OCI-LY7 (cell line): ENCODE measurements around the gene ADARB2.

Experiments used
- EZH2phosphoT487 ChIP-seq: fragments of 200-600 bp; sonication (generic); IDR thresholded peaks from 2 replicates; pipeline ENCODE4 v1.6.1; 2018; ENCODE audit warnings: low read depth, borderline replicate concordance, mild to moderate bottlenecking, mixed run types, antibody characterized with exemption, low read length, moderate library complexity, mixed read lengths
- TF ChIP-seq, protein P1 (sequence below): fragments of 200-600 bp; sonication (generic); conservative IDR thresholded peaks from 2 replicates; pipeline ENCODE4 v1.5.1; 2014; ENCODE audit warnings: mild to moderate bottlenecking, antibody characterized with exemption, low read length, moderate library complexity, mixed read lengths

DNA sequence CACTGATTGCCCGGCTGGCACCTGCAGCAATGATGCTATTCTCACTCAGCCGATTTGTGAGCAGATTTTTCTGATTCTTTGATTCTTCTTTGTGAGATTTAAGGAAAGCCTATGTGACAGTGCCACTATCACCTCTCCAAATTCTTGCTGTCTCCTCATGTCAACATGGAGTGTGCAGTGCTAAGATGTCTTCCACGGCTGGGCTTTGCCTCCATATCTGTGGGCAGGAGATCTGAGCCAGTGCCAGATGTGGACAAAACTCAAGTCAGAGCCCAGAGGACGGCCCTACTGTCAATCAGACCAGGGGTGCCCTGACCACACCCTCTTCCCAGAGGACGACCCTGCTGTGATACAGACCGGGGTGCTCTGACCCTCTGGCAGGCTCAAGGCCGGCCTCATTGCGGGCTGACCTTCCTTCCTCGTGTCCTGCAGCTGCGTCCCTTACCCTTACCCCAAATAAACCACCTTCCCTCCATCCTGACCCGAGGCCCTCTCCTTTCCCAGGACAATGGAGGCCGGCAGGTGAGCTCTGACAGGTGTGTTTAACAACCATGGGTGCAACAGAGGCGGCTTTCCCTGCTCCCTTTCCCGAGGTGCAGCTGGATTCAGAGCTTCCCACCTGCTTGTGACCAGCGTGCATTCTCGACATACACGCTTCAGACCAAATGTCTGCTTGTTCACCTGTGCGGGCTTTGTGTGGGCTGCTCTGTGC, 221.4 kb downstream of the ADARB2 start:
- TF ChIP-seq, protein P1, sequence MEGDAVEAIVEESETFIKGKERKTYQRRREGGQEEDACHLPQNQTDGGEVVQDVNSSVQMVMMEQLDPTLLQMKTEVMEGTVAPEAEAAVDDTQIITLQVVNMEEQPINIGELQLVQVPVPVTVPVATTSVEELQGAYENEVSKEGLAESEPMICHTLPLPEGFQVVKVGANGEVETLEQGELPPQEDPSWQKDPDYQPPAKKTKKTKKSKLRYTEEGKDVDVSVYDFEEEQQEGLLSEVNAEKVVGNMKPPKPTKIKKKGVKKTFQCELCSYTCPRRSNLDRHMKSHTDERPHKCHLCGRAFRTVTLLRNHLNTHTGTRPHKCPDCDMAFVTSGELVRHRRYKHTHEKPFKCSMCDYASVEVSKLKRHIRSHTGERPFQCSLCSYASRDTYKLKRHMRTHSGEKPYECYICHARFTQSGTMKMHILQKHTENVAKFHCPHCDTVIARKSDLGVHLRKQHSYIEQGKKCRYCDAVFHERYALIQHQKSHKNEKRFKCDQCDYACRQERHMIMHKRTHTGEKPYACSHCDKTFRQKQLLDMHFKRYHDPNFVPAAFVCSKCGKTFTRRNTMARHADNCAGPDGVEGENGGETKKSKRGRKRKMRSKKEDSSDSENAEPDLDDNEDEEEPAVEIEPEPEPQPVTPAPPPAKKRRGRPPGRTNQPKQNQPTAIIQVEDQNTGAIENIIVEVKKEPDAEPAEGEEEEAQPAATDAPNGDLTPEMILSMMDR: no peak
- TF ChIP-seq EZH2phosphoT487: no peak
